Activated naive CD4-positive, alpha-beta T cell (primary cell): ENCODE measurements around the gene RTN4R.

Experiments used
- DNase-seq, 4 experiments: peaks; one replicate each; lab custom pipeline; 2025; lab: John Stamatoyannopoulos, UW

The RTN4R gene

GRCh38 chr22:20257212-20258020 is 10.7 kb downstream of the RTN4R start:
- DNase-seq: no peak

DNA sequence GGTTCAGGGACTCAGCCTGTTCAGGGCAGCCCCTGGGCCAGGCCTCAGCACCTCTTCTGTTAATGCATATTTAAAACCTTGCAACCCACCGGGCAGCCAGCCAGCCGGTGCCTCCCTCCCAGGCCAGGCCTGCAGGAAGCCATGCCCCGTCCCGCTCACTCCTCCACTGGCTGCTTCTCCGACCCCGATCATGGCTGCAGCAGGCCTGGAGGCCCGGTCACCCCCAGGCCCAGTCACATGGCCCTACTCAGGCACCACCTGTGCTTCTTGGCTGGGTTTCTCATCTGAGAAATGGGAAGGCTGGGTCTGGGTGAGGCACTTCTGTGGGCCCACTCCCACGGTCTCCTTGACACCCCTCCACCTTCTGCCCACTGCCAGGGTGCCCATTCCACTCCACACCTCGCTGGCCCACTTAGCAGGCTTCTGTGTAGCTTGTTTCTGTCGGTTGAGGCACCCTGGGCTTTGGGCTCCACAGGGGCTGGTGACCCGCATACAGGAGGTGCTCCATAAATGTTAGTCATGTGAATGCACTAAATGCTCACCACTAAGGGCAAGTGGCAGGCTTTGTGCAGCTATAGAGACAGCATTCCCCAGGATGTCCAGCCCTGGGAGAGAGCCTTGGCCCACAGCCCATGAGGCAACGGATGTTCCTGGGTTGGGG is 11.4 kb downstream of the RTN4R start:
- no peak for DNase-seq

DNA sequence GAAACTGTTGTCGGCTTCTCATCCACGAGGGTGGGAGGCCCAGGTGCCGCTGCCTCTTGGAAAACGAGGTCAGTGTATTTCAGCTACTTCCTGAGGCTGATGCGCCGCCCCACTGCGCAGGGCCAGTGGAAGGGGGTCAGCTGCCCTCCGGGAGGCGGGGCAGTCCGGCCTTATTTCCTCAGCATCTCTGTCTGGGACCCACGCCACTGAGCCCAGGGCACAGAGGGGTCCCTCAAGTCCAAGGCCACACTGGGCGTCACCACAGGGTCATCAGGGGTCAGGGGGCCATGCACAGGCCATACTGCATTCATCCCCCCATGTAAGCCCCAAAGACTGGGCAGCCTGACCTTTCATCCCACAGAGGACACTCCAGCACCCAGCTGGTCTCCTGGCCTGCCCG is 12.1 kb downstream of the RTN4R start:
- DNase-seq: no peak

GRCh38 chr22:20254975-20255946 is 12.9 kb downstream of the RTN4R start:
- no peak for DNase-seq

DNA sequence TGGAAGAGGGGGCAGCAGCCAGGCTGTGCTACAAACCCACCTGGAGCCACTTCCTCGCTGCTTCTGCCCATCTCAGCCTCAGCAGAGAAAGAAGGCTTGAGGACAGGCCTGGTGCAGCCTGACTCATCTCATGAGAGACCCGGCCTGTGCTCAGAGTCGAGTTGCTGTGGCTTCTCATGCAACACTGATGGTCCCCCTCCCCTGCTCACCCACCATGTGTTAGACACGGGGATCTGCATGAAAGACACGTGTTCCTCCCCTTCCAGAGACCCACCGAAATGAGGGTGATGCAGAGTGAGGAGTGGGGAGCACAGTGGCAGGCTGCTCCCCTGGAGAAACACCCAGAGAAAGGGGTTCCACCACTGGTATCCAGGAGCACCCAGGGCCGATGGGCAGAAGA is 15.0 kb downstream of the RTN4R start:
- DNase-seq: no peak

DNA sequence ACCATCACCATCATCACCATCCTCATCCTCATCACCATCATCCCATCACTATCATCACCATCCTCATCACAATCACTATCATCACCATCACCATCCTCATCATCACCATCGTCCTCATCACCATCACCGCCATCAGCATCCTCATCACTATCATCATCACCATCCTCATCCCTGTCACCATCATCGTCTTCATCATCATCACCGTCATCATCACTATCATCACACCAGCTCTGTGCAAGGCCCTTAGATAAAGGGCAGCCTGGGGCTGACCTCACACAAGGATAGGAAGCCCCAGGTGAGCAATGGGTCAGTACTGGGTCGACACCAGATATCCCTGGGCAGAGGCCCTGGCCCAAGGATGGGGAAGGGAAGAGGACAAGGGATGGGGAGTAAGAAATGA is 16.1 kb downstream of the RTN4R start:
- no peak for DNase-seq

GRCh38 chr22:20251491-20251890 is 16.6 kb downstream of the RTN4R start:
- no peak for DNase-seq

- DNase-seq: no peak
These were observed 18.2 kb downstream of the RTN4R start for GRCh38 chr22:20249797-20250354.

DNA sequence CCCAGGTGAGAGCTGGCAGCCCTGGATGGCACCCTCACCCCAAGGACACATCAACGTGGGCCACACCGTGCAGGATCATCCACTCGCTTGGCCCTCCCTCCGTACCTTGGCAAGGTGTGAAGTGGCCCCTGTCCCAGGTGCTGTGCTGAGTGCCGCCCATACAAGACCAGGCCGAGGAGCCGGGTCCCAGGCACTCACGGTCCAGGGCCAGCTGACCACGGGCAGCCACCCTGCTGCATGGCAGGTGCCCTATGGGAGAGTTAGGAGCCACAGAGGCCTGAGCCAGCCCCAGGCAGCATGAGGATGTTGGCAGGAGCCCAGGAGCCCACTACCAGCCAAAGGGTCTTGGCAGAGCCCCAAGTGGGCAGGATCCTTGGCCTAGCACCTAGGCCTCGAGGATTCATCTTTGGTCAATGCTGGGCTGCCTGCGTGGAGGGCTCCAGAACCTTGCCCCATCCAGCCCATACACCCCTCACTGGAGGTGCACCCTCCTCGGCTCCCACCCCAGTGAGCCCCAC is 19.6 kb downstream of the RTN4R start:
- DNase-seq: no peak

GRCh38 chr22:20247608-20248171 is 20.4 kb downstream of the RTN4R start:
- no peak for DNase-seq

GRCh38 chr22:20247010-20247505 is 21.1 kb downstream of the RTN4R start:
- no peak for DNase-seq

- no peak for DNase-seq
These were observed 21.6 kb downstream of the RTN4R start for GRCh38 chr22:20246368-20247009.

DNA sequence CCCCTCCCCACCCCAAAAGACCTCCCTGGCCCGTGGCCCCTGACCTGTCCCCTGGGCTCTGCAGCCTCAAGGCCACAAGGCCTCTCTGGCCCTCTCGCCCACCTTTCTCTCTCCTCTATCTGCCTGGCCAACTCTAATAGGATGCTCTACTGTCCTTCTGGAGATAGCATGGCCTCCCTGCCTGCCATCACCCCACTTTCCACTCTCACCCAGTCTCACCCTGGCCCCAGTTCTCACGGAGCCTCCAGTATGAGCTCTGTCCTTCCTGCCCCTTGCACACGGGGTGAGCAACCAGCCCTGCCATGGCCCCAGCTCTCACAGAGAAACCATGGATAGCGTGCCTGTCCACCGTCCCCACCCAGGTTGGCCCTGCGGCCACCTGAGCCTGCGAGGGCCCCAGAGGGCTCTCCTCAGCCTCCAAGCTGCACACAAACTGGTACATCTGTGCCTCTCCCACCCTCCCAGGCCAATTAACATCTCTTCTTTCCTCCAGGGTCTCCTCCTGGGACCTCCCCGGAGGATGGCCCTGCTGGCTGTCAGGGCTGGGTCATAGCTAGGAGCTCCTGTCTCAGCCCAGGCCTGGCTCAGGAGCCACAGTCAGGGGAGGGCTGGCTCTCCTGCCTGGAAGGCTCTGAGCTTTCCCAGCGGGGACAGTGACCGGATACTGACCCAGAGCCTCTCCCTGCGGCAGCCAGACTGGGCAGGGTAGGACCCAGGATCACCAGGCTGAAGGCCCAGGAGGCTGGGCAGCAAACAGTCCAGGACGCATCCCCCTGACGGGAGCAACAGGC is 22.3 kb downstream of the RTN4R start:
- no peak for DNase-seq

GRCh38 chr22:20244691-20245576 is 23.2 kb downstream of the RTN4R start:
- peak in 2 of 4 experiments; percentile 41 to 59 for DNase-seq

- no peak for DNase-seq
These were observed 23.9 kb downstream of the RTN4R start for GRCh38 chr22:20244250-20244648.

- peak in 2 of 4 experiments; percentile 27 to 41 for DNase-seq
These were observed 24.4 kb downstream of the RTN4R start for GRCh38 chr22:20243537-20244249.

GRCh38 chr22:20243176-20243536 is 25.0 kb downstream of the RTN4R start:
- DNase-seq: no peak
